ENCODE measurements around the gene GLRX3.
"Not testable (repeated sequence)": the region's sequence is repeated elsewhere in the genome, so short reads cannot be mapped to it uniquely, and the experiment has no call there.

GLRX3 gene

DNA sequence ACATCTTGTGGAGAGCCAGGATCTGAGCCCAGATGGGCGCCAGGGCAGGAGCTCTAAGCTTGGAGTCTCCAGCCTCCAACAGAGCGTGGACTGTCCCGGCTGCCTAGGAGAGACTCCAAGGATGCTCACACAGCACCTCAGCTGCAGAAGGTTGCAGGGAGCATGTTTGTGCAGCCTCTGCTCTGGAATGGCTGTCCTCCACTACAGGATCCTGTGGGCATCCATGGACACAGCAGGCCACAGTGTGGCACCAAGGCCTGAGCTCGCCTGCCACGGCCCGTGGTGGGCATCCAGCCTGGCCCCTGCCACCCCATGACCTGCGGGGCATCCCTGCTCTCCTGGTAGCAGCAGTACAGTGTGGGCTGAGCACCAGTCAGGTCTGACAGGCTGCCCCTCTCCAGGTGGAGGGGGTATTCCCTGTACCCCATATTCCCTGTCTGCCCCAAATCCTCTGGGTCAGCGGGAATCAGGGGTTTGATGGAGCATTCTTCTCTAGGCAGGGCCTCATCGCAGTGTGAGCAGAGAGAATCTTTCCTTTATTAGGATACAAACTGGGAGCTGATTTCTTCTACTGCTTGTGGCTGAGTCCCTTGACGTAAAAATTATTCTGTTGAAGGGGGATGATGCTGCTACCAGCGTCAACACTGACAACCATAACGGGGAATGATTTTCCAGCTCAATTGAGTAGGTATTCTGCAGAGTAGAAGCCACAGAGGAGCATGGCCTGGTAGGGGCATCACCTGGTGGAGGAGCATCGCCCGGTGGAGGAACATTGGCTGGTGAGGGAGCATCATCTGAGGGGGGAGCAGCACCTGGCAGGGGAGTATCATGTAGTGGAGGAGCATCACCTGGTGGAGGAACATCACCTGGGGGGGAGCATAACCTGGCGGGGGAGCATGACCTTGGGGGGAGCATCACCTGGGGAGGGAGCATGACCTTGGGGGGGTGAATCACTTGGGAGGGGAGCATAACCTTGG lies 60.6 kb downstream of the GLRX3 start:
- Histone ChIP-seq H3K9ac (ENCODE audit: low read depth, low read length) (no peak overlapping the region), H3K4me3 (ENCODE audit: low read depth, low read length) (no peak overlapping the region), H3K27me3 (ENCODE audit: control insufficient read depth, insufficient read depth, low read length) (no peaks in the 10 kb centered on the region), H3K27ac (ENCODE audit: low read depth, low read length) (no peak overlapping the region), H3K4me1 (ENCODE audit: control insufficient read depth, insufficient read depth, low read length) (no peaks in the 10 kb centered on the region), H3K36me3 (ENCODE audit: control insufficient read depth, insufficient read depth, low read length) (no peaks in the 10 kb centered on the region), H3K9me3 (ENCODE audit: control insufficient read depth, insufficient read depth, low read length) (no peaks in the 10 kb centered on the region)

DNA sequence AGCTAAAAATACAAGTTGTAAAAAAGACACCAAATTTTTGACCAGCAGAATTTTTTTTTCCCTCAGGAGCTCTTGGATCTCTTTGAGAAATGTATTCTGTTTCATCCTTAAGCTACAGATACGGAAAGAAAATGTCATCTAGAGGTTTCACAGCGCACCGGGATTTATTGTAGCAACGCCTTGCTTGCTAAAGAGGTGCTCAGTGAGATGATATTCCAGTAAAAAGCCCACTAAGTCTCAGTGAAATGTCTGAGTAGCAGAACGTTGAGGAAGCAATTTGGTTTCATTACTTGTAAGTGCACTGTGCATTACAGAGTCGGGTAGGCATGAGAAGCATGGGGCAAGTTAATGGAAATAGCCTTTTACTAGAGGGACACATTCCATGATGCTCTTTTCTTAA lies 62.5 kb downstream of the GLRX3 start:
- no peak overlapping the region for H3K4me3 ChIP-seq (ENCODE audit: low read depth, low read length)
- no peak overlapping the region for H3K9ac ChIP-seq (ENCODE audit: low read depth, low read length)
- no peaks in the 10 kb centered on the region for H3K4me1 ChIP-seq (ENCODE audit: control insufficient read depth, insufficient read depth, low read length)
- no peaks in the 10 kb centered on the region for H3K36me3 ChIP-seq (ENCODE audit: control insufficient read depth, insufficient read depth, low read length)
- no peaks in the 10 kb centered on the region for H3K9me3 ChIP-seq (ENCODE audit: control insufficient read depth, insufficient read depth, low read length)
- no peak overlapping the region for H3K27ac ChIP-seq (ENCODE audit: low read depth, low read length)
- H3K27me3 ChIP-seq (ENCODE audit: control insufficient read depth, insufficient read depth, low read length), result no peaks in the 10 kb centered on the region

DNA sequence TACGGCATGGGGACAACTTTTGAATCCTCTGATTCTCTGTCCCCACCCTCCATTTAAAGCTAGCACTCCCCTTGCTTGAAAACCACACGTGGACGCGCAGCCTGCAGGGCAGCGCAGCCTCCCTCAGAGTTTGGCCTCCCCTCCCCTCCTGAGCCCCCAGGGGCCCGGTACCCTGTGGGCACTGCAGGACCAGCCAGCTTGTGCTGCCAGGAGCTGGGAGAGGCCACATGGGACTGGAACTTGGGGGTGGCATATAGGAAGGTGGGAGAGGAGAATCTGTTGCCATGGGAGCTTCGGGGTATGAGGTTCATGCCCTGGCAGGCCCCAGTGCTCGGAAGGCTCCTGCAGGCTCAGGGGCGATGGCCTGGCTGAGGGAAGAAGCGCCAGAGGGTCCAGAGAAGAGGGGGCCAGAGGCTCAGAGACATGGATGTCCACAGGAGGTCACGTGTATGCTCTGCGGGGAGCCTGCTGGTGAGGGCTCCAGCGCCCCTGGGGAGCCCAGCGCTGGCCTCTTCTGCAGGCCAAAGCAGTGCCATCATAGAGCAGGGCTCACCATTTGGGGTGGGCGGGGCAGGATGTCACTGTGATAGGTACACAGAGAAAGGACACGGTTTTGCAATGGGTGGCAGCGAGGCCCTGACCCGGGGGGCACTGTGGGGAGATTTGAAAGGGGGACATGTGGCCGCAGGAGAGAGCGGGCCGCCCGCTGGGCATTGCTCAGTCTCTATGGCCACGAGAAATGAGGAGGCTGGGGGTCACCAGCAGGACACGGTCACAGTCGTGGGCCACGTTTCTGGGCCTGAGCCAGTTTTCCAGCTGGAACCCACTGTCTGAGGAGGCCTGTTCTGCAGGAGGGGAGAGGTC lies 64.2 kb downstream of the GLRX3 start:
- Histone ChIP-seq H3K27me3 (ENCODE audit: control insufficient read depth, insufficient read depth, low read length) (no peaks in the 10 kb centered on the region), H3K9me3 (ENCODE audit: control insufficient read depth, insufficient read depth, low read length) (no peaks in the 10 kb centered on the region), H3K4me1 (ENCODE audit: control insufficient read depth, insufficient read depth, low read length) (no peaks in the 10 kb centered on the region), H3K4me3 (ENCODE audit: low read depth, low read length) (no peak overlapping the region), H3K27ac (ENCODE audit: low read depth, low read length) (no peak overlapping the region), H3K9ac (ENCODE audit: low read depth, low read length) (no peak overlapping the region), H3K36me3 (ENCODE audit: control insufficient read depth, insufficient read depth, low read length) (no peaks in the 10 kb centered on the region)

DNA sequence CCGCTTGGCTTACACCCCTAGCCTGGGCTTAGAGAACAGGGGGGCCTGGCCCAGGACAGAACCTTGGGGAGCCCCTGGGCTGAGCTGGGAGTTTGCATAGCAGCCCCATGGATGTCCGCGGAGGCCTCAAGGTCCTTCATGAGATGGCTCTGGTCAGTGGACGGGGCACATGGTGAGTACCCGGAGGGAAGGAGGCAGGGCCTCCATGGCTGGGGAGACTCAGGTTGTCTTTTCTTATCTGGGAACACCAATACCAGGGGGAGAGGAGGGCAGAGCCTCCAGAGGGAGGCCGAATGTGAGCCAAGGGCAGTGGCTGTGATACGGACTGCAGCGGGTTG lies 64.8 kb downstream of the GLRX3 start:
- Histone ChIP-seq H3K4me3 (ENCODE audit: low read depth, low read length) (no peak overlapping the region), H3K4me1 (ENCODE audit: control insufficient read depth, insufficient read depth, low read length) (no peaks in the 10 kb centered on the region)

DNA sequence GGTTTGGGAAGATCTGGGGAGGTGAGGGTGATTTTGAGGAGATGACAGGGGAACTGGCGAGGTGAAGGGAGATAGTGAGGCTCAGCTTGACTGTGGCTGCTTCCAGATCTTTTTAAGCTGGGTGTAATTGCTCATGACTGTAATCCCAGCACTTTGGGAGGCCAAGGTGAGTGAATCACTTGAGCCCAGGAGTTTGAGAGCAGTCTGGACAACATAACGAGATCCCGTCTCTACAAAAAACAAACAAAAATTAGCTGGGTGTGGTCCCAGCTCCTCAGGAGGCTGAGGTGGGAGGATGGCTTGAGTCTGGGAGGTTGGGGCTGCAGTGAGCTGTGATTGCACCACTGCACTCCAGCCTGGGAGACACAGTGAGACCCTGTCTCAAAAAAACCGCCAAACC lies 66.0 kb downstream of the GLRX3 start:
- not testable (repeated sequence) for H3K36me3 ChIP-seq (ENCODE audit: control insufficient read depth, insufficient read depth, low read length); H3K9ac ChIP-seq (ENCODE audit: low read depth, low read length); H3K9me3 ChIP-seq (ENCODE audit: control insufficient read depth, insufficient read depth, low read length); H3K4me3 ChIP-seq (ENCODE audit: low read depth, low read length); H3K27me3 ChIP-seq (ENCODE audit: control insufficient read depth, insufficient read depth, low read length); H3K4me1 ChIP-seq (ENCODE audit: control insufficient read depth, insufficient read depth, low read length); H3K27ac ChIP-seq (ENCODE audit: low read depth, low read length)

More for the DNA sequence above, 64.8 kb downstream of the GLRX3 start:
- Histone ChIP-seq H3K36me3 (ENCODE audit: control insufficient read depth, insufficient read depth, low read length) (no peaks in the 10 kb centered on the region), H3K27me3 (ENCODE audit: control insufficient read depth, insufficient read depth, low read length) (no peaks in the 10 kb centered on the region), H3K9ac (ENCODE audit: low read depth, low read length) (no peak overlapping the region), H3K9me3 (ENCODE audit: control insufficient read depth, insufficient read depth, low read length) (no peaks in the 10 kb centered on the region), H3K27ac (ENCODE audit: low read depth, low read length) (no peak overlapping the region)

DNA sequence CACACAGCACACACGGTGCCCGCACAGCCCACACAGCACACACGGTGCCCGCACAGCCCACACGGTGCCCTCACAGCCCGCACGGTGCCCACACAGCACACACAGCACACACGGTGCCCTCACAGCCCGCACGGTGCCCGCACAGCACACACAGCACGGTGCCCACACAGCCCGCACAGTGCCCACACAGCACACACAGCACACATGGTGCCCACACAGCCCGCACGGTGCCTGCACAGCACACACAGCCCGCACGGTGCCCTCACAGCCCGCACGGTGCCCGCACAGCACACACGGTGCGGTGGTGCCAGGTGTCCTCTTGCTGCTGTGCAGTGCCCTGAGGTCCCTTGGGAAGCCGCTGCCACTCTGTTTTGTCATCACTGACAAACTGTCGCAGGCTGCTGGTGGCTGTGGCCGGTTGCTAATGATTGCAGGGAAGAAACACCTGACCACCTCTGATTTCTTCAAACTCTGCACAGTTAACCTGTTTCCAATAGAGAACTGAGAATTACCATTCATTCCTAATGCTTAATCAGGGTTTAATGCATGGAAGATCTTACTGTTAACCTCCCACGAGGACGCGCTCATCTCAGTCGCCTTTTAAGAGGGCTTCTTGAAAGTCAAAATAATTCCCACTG lies 66.9 kb downstream of the GLRX3 start:
- no peak overlapping the region for H3K4me3 ChIP-seq (ENCODE audit: low read depth, low read length)
- H3K4me1 ChIP-seq (ENCODE audit: control insufficient read depth, insufficient read depth, low read length), result no peaks in the 10 kb centered on the region
- H3K9ac ChIP-seq (ENCODE audit: low read depth, low read length), result no peak overlapping the region
- H3K9me3 ChIP-seq (ENCODE audit: control insufficient read depth, insufficient read depth, low read length), result no peaks in the 10 kb centered on the region
- H3K27ac ChIP-seq (ENCODE audit: low read depth, low read length), result no peak overlapping the region
- no peaks in the 10 kb centered on the region for H3K27me3 ChIP-seq (ENCODE audit: control insufficient read depth, insufficient read depth, low read length)
- no peaks in the 10 kb centered on the region for H3K36me3 ChIP-seq (ENCODE audit: control insufficient read depth, insufficient read depth, low read length)

DNA sequence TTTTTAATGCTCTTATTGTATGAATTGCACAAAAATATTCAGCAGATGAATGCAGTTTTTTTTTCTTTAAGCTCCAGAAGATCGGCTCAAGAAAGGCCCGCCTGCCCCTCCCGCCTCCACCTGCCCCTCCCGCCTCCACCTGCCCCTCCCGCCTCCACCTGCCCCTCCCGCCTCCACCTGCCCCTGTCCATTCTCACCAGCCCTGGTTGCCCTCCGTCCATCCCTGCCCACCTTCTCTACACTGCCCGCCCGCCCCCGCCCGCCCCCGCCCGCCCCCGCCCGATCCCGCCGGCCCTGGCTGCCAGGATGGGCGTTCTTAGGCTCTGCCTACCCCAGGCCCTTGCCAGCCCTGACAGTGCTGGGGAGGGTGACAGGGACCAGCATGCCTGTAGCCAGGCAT lies 67.4 kb downstream of the GLRX3 start:
- Histone ChIP-seq H3K4me3 (ENCODE audit: low read depth, low read length) (no peak overlapping the region), H3K27ac (ENCODE audit: low read depth, low read length) (no peak overlapping the region), H3K4me1 (ENCODE audit: control insufficient read depth, insufficient read depth, low read length) (no peaks in the 10 kb centered on the region), H3K9me3 (ENCODE audit: control insufficient read depth, insufficient read depth, low read length) (no peaks in the 10 kb centered on the region), H3K36me3 (ENCODE audit: control insufficient read depth, insufficient read depth, low read length) (no peaks in the 10 kb centered on the region), H3K9ac (ENCODE audit: low read depth, low read length) (no peak overlapping the region), H3K27me3 (ENCODE audit: control insufficient read depth, insufficient read depth, low read length) (no peaks in the 10 kb centered on the region)

DNA sequence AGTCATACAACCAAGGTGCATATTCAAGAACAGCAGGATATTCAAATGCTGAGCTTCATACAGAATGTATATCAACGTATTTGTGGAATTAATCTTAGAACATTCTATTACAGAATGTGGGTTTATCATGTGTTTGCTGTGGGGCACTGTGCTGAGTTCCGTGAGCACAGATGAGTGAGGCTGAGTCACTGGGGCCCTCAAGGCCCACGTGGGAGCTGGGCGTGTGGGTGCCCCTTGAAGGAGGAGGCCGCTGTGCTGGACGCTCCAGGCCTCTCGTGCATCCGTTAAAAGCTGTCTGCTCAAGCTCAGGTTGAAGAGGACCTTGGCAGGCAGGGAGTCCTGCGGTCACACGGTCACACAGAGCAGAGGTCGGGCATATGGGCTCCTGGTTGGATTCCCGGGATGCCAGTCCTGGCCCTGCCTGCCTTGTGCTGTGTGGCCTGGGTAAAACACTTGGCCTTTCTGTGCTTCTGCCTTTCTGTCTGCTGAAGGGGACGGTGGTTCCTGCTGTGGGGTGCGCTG lies 70.1 kb downstream of the GLRX3 start:
- H3K27me3 ChIP-seq (ENCODE audit: control insufficient read depth, insufficient read depth, low read length), result no peaks in the 10 kb centered on the region
- H3K27ac ChIP-seq (ENCODE audit: low read depth, low read length), result no peak overlapping the region
- H3K9ac ChIP-seq (ENCODE audit: low read depth, low read length), result no peak overlapping the region
- H3K4me3 ChIP-seq (ENCODE audit: low read depth, low read length), result no peak overlapping the region
- no peaks in the 10 kb centered on the region for H3K4me1 ChIP-seq (ENCODE audit: control insufficient read depth, insufficient read depth, low read length)
- H3K36me3 ChIP-seq (ENCODE audit: control insufficient read depth, insufficient read depth, low read length), result no peaks in the 10 kb centered on the region
- no peaks in the 10 kb centered on the region for H3K9me3 ChIP-seq (ENCODE audit: control insufficient read depth, insufficient read depth, low read length)

DNA sequence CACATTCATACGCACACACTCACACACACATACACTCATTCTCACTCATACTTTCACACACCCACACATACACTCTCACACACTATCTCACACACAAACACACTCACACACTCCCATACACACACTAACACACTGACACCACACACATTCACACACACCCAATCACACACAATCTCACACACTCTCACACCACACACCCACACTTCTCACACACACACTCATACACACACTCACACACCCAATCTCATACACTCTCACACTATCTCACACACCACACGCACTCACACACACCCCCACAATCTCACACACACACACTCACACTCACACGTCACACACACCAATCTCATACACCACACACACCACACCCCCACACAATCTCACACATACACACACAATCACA lies 71.0 kb downstream of the GLRX3 start:
- Histone ChIP-seq H3K9me3 (ENCODE audit: control insufficient read depth, insufficient read depth, low read length) (no peaks in the 10 kb centered on the region), H3K9ac (ENCODE audit: low read depth, low read length) (no peak overlapping the region), H3K27me3 (ENCODE audit: control insufficient read depth, insufficient read depth, low read length) (no peaks in the 10 kb centered on the region)

DNA sequence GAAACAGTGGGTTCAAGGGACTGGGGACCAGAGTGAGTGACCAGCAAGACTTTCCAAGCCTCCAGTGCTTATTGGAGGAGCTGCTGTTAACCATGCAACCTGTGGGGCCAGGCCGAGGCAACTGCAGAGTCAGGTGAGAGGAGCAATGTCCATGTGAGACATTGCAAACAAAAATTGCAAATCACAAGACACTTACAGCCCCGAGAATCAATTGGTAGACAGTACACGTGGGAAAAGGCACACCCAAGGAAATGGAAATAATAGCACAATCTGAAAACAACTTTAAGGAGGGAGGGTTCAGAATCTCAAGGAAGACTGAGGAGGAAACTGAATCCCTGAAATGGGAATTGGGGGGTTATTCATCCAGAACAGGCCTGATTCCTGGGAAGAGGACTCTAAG lies 72.6 kb downstream of the GLRX3 start:
- Histone ChIP-seq H3K9me3 (ENCODE audit: control insufficient read depth, insufficient read depth, low read length) (no peaks in the 10 kb centered on the region), H3K4me1 (ENCODE audit: control insufficient read depth, insufficient read depth, low read length) (no peaks in the 10 kb centered on the region), H3K4me3 (ENCODE audit: low read depth, low read length) (no peak overlapping the region), H3K9ac (ENCODE audit: low read depth, low read length) (no peak overlapping the region), H3K27ac (ENCODE audit: low read depth, low read length) (no peak overlapping the region), H3K36me3 (ENCODE audit: control insufficient read depth, insufficient read depth, low read length) (no peaks in the 10 kb centered on the region), H3K27me3 (ENCODE audit: control insufficient read depth, insufficient read depth, low read length) (no peaks in the 10 kb centered on the region)

More for the DNA sequence above, 71.0 kb downstream of the GLRX3 start:
- Histone ChIP-seq H3K27ac (ENCODE audit: low read depth, low read length) (no peak overlapping the region), H3K36me3 (ENCODE audit: control insufficient read depth, insufficient read depth, low read length) (no peaks in the 10 kb centered on the region), H3K4me1 (ENCODE audit: control insufficient read depth, insufficient read depth, low read length) (no peaks in the 10 kb centered on the region), H3K4me3 (ENCODE audit: low read depth, low read length) (no peak overlapping the region)
